HepG2 (cell line): ENCODE results near the gene SULT2B1. TPM values are rescaled to one million over a fixed set of nuclear protein-coding genes. Genes with fewer than 3 reads are reported as not detected.
A peak's percentile ranks its signal among the peaks of the same experiment; 100 is the strongest.

Source experiments
- ARNT2 ChIP-seq: sonication (generic); formaldehyde crosslinking; IDR thresholded peaks from 2 replicates; pipeline ENCODE4 v1.8.0; 2022; ENCODE audit warnings: mild to moderate bottlenecking, low read depth, missing genetic modification reagents, moderate library complexity
- EED ChIP-seq: sonication (generic); formaldehyde crosslinking; IDR thresholded peaks from 2 replicates; pipeline ENCODE4 v1.5.0; 2020; ENCODE audit warnings: mild to moderate bottlenecking, missing genetic modification reagents
- GATAD2A ChIP-seq: IDR thresholded peaks from 2 replicates; pipeline ENCODE4 v1.6.1; 2016
- GTF3A ChIP-seq: sonication (generic); formaldehyde crosslinking; conservative IDR thresholded peaks from 2 replicates; pipeline ENCODE4 v1.4.0; 2020; ENCODE audit warnings: mild to moderate bottlenecking, missing genetic modification reagents
- HMG20B ChIP-seq: conservative IDR thresholded peaks from 2 replicates; pipeline ENCODE4 v1.6.1; 2016; ENCODE audit warnings: missing genetic modification reagents, missing compliant biosample characterization
- LCORL ChIP-seq, 2 experiments: fragments of 450-650 bp in 1 of 2; sonication (generic) in 1 of 2; formaldehyde crosslinking in 1 of 2; IDR thresholded peaks; 2 replicates each; pipeline versions ENCODE4 v1.5.0 to v1.6.1; 2017 to 2020; ENCODE audit warnings: antibody characterized with exemption in 1 of 2, missing genetic modification reagents in 1 of 2
- MED13 ChIP-seq: sonication (generic); formaldehyde crosslinking; IDR thresholded peaks from 2 replicates; pipeline ENCODE4 v1.5.0; 2020; ENCODE audit warnings: missing genetic modification reagents
- NFE2L1 ChIP-seq: sonication (generic); formaldehyde crosslinking; IDR thresholded peaks from 2 replicates; pipeline ENCODE4 v1.4.0; 2020; ENCODE audit warnings: missing genetic modification reagents, mild to moderate bottlenecking, borderline replicate concordance
- THAP11 ChIP-seq: IDR thresholded peaks from 2 replicates; pipeline ENCODE4 v1.6.1; 2016; ENCODE audit warnings: missing biosample characterization, missing genetic modification reagents
- ZBTB7A ChIP-seq: sonication (generic); formaldehyde crosslinking; IDR thresholded peaks from 2 replicates; pipeline ENCODE4 v1.8.0; 2022; ENCODE audit warnings: mild to moderate bottlenecking, missing genetic modification reagents
- ZFP41 ChIP-seq: sonication (generic); formaldehyde crosslinking; IDR thresholded peaks from 2 replicates; pipeline ENCODE4 v1.4.0; 2020; ENCODE audit warnings: mild to moderate bottlenecking, missing genetic modification reagents, borderline replicate concordance
- ZKSCAN5 ChIP-seq: sonication (generic); formaldehyde crosslinking; IDR thresholded peaks from 2 replicates; pipeline ENCODE4 v1.5.1; 2020; ENCODE audit warnings: mild to moderate bottlenecking, missing genetic modification reagents
- ZNF180 ChIP-seq: sonication (generic); formaldehyde crosslinking; IDR thresholded peaks from 2 replicates; pipeline ENCODE4 v1.4.0; 2020; ENCODE audit warnings: low read depth, missing genetic modification reagents, borderline replicate concordance
- ZNF235 ChIP-seq: sonication (generic); formaldehyde crosslinking; IDR thresholded peaks from 2 replicates; pipeline ENCODE4 v1.8.1; 2023; ENCODE audit warnings: mild to moderate bottlenecking, missing genetic modification reagents, borderline replicate concordance
- ZNF460 ChIP-seq: sonication (generic); formaldehyde crosslinking; IDR thresholded peaks from 2 replicates; pipeline ENCODE4 v1.5.1; 2020; ENCODE audit warnings: missing genetic modification reagents, mild to moderate bottlenecking, borderline replicate concordance
- ZNF564 ChIP-seq: sonication (generic); formaldehyde crosslinking; IDR thresholded peaks from 2 replicates; pipeline ENCODE4 v1.8.1; 2023; ENCODE audit warnings: mild to moderate bottlenecking, missing genetic modification reagents
- ZZZ3 ChIP-seq: sonication (generic); formaldehyde crosslinking; IDR thresholded peaks from 2 replicates; pipeline ENCODE4 v1.4.0; 2020; ENCODE audit warnings: missing genetic modification reagents, mild to moderate bottlenecking, borderline replicate concordance
- polyA plus RNA-seq, 8 experiments: library from polyadenylated mRNA; depleted of rRNA in 3 of 8; stranded (reverse) in 7 of 8; unstranded in 1 of 8; fragments of >200 nt; fragmentation: Illumina TruSeq in 4 of 8; extraction: Trizol in 4 of 8; gene quantifications; 2 replicates each; pipeline versions ENCODE4 v1.2.1 to v1.2.3, GENCODE V29; 2011 to 2016; ENCODE audit warnings: low read depth in 4 of 8, missing spikeins in 1 of 8, mixed read lengths in 1 of 8; ENCODE audit not compliant: insufficient read depth in 1 of 8
- total RNA-seq, 5 experiments: library from RNA; depleted of rRNA; stranded (reverse); fragments of >200 nt; fragmentation: Illumina TruSeq; extraction: Trizol; gene quantifications; 2 replicates each; pipeline ENCODE4 v1.2.3, GENCODE V29; 2016; ENCODE audit warnings: low read depth in 1 of 5
- TF ChIP-seq, protein P1 (sequence below): sonication (generic); formaldehyde crosslinking; IDR thresholded peaks from 2 replicates; pipeline ENCODE4 v1.9.0; 2022; ENCODE audit warnings: low read depth, missing genetic modification reagents
- TF ChIP-seq, protein P2 (sequence below): sonication (generic); formaldehyde crosslinking; conservative IDR thresholded peaks from 2 replicates; pipeline ENCODE4 v1.4.0; 2020; ENCODE audit warnings: missing genetic modification reagents
- TF ChIP-seq, protein P3 (sequence below): sonication (generic); formaldehyde crosslinking; IDR thresholded peaks from 2 replicates; pipeline ENCODE4 v1.4.0; 2020; ENCODE audit warnings: mild to moderate bottlenecking, missing genetic modification reagents
- TF ChIP-seq, protein P4 (sequence below): sonication (generic); formaldehyde crosslinking; IDR thresholded peaks from 2 replicates; pipeline ENCODE4 v1.4.0; 2020; ENCODE audit warnings: missing genetic modification reagents, mild to moderate bottlenecking, borderline replicate concordance
- TF ChIP-seq, protein P5 (sequence below): sonication (generic); formaldehyde crosslinking; IDR thresholded peaks from 2 replicates; pipeline ENCODE4 v1.5.1; 2020; ENCODE audit warnings: mild to moderate bottlenecking, moderate library complexity, missing genetic modification reagents

The SULT2B1 gene
- total and polyA plus RNA-seq, 2 of the 13 experiments (the other 11 are each of a cell fraction or from before 2014, with no cell fraction given) = 0.13 TPM; not detected in 1

DNA sequence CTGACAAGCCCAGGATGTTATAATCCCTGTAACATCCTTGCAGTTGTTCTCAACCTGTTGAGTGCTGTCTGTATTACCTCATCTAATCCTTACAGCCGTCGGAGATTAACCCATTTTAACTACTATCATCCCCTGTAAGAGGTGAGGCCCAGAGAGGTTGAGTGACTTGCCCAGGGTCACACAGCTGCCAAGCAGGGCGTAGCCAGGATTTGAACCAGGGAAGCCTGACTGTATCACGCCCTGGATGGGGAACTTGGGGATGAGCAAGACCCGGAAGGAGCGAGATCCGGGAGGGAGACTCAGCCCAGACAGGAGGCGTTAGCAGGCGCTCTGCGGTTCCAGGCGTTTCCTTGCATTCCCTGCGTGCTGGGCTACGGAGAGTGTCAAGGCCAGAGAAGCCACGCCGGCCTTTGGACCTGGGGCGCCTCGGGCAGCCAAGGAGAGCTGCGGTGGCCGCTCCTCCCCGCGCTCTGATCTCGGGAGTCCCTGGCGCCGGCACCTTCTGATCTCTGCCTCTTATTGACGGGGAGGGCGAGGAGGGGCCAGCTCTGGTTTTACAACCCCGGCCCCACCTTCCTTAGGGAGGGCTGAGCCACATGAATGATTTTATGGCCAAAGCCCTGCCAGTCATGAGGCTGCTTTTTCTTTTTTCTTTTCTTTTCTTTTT, 6.2 kb downstream of the SULT2B1 start (continued):
- TF ChIP-seq, protein P1, sequence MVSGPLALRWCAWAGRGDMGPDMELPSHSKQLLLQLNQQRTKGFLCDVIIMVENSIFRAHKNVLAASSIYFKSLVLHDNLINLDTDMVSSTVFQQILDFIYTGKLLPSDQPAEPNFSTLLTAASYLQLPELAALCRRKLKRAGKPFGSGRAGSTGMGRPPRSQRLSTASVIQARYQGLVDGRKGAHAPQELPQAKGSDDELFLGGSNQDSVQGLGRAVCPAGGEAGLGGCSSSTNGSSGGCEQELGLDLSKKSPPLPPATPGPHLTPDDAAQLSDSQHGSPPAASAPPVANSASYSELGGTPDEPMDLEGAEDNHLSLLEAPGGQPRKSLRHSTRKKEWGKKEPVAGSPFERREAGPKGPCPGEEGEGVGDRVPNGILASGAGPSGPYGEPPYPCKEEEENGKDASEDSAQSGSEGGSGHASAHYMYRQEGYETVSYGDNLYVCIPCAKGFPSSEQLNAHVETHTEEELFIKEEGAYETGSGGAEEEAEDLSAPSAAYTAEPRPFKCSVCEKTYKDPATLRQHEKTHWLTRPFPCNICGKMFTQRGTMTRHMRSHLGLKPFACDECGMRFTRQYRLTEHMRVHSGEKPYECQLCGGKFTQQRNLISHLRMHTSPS = peak; percentile 73
- TF ChIP-seq ZNF180 (CRISPR knock-in tag) = no peak
- TF ChIP-seq, protein P2, sequence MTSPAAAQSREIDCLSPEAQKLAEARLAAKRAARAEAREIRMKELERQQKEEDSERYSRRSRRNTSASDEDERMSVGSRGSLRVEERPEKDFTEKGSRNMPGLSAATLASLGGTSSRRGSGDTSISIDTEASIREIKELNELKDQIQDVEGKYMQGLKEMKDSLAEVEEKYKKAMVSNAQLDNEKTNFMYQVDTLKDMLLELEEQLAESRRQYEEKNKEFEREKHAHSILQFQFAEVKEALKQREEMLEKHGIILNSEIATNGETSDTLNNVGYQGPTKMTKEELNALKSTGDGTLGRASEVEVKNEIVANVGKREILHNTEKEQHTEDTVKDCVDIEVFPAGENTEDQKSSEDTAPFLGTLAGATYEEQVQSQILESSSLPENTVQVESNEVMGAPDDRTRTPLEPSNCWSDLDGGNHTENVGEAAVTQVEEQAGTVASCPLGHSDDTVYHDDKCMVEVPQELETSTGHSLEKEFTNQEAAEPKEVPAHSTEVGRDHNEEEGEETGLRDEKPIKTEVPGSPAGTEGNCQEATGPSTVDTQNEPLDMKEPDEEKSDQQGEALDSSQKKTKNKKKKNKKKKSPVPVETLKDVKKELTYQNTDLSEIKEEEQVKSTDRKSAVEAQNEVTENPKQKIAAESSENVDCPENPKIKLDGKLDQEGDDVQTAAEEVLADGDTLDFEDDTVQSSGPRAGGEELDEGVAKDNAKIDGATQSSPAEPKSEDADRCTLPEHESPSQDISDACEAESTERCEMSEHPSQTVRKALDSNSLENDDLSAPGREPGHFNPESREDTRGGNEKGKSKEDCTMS = no peak
- peak; percentile 85; the same call in 1 of the 2 replicates for TF ChIP-seq ZBTB7A (CRISPR knock-in tag)
- peak; percentile 66; the same call in 1 of the 2 replicates for TF ChIP-seq ZNF460 (CRISPR knock-in tag)
- TF ChIP-seq ZNF564 (CRISPR knock-in tag) = peak; percentile 64; the same call in 1 of the 2 replicates
- TF ChIP-seq ARNT2 (CRISPR knock-in tag) = 0 out of 2 replicates have a peak, but pooled peaks have one; percentile 42
- no peak for TF ChIP-seq ZFP41 (CRISPR knock-in tag)
- no peak for TF ChIP-seq ZKSCAN5 (CRISPR knock-in tag)
- TF ChIP-seq EED (CRISPR knock-in tag) = no peak
- TF ChIP-seq ZZZ3 (CRISPR knock-in tag) = no peak
- TF ChIP-seq GTF3A = no peak
- TF ChIP-seq THAP11 (CRISPR knock-in tag) = peak; percentile 86
- TF ChIP-seq GATAD2A (CRISPR knock-in tag) = peak; percentile 95
- TF ChIP-seq, protein P3, sequence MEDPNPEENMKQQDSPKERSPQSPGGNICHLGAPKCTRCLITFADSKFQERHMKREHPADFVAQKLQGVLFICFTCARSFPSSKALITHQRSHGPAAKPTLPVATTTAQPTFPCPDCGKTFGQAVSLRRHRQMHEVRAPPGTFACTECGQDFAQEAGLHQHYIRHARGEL = no peak
- TF ChIP-seq, protein P4, sequence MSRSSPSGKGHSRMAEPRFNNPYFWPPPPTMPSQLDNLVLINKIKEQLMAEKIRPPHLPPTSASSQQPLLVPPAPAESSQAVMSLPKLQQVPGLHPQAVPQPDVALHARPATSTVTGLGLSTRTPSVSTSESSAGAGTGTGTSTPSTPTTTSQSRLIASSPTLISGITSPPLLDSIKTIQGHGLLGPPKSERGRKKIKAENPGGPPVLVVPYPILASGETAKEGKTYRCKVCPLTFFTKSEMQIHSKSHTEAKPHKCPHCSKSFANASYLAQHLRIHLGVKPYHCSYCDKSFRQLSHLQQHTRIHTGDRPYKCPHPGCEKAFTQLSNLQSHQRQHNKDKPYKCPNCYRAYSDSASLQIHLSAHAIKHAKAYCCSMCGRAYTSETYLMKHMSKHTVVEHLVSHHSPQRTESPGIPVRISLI (CRISPR knock-in tag) = peak; percentile 83; the same call in 1 of the 2 replicates
- TF ChIP-seq LCORL (IDR thresholded peaks at IDR 0.05) = no peak
- TF ChIP-seq LCORL (CRISPR knock-in tag; IDR thresholded peaks at IDR 0.05) = peak; percentile 91
- TF ChIP-seq HMG20B = peak; percentile 75
- TF ChIP-seq, protein P5, sequence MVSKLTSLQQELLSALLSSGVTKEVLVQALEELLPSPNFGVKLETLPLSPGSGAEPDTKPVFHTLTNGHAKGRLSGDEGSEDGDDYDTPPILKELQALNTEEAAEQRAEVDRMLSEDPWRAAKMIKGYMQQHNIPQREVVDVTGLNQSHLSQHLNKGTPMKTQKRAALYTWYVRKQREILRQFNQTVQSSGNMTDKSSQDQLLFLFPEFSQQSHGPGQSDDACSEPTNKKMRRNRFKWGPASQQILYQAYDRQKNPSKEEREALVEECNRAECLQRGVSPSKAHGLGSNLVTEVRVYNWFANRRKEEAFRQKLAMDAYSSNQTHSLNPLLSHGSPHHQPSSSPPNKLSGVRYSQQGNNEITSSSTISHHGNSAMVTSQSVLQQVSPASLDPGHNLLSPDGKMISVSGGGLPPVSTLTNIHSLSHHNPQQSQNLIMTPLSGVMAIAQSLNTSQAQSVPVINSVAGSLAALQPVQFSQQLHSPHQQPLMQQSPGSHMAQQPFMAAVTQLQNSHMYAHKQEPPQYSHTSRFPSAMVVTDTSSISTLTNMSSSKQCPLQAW (CRISPR knock-in tag) = peak; percentile 77
- TF ChIP-seq MED13 = peak; percentile 86; the same call in 1 of the 2 replicates
- no peak for TF ChIP-seq NFE2L1
- TF ChIP-seq ZNF235 (CRISPR knock-in tag) = no peak
